ENCODE results near the gene CDC42BPB. TPM values are rescaled to one million over a fixed set of nuclear protein-coding genes. Genes with fewer than 3 reads are reported as not detected.

Gene CDC42BPB
- polyA plus RNA-seq, 1 donor (not counting 4 experiments of a cell fraction or from before 2014, with no cell fraction given), result 41.3 TPM

GRCh38 chr14:103057028-103057371 lies 349 bp downstream of the CDC42BPB start:
- peaks cover 5% of the 10 kb centered on the region for H4K20me1 ChIP-seq (ENCODE audit: control insufficient read depth, extremely low read depth, insufficient read depth, low read length)
- FAIRE-seq, result no peak
- no peak for TF ChIP-seq EZH2 (IDR thresholded peaks at IDR 0.05; ENCODE audit: low read length)
- TF ChIP-seq CTCF (optimal IDR thresholded peaks at IDR 0.05 in 1 of 3, IDR thresholded peaks at IDR 0.05 in 1 of 3, conservative IDR thresholded peaks at IDR 0.05 in 1 of 3; ENCODE audit: extremely low read depth in 1 of 3, insufficient read depth in 2 of 3, low read length in 3 of 3), result no peak
- H3K36me3 ChIP-seq (ENCODE audit: control insufficient read depth in 2 of 2, extremely low read depth in 1 of 2, insufficient read depth in 2 of 2, low read length in 2 of 2), result peaks cover 1 to 13% of the 10 kb centered on the region in 2 experiments
- H3K79me2 ChIP-seq (ENCODE audit: control insufficient read depth, insufficient read depth, low read length), result peaks cover 50% of the 10 kb centered on the region
- H3K4me1 ChIP-seq (ENCODE audit: control insufficient read depth, extremely low read depth, insufficient read depth, low read length), result peaks cover 15% of the 10 kb centered on the region
- H2AFZ ChIP-seq (ENCODE audit: control insufficient read depth, low read length), result peak overlapping the region; percentile 51
- no peaks in the 10 kb centered on the region for H3K27me3 ChIP-seq (ENCODE audit: control insufficient read depth, extremely low read depth, insufficient read depth, low read length)
- no peaks in the 10 kb centered on the region for H3K9me3 ChIP-seq (ENCODE audit: control insufficient read depth, low read depth, low read length)
- H3K4me2 ChIP-seq (ENCODE audit: control insufficient read depth, extremely low read depth, insufficient read depth, low read depth, low read length), result no peak overlapping the region
- H3K4me3 ChIP-seq (ENCODE audit: control insufficient read depth in 2 of 3, extremely low read depth in 1 of 3, insufficient read depth in 2 of 3, low read depth in 1 of 3, low read length in 3 of 3), result peak overlapping the region; percentile 80 to 92 (median 84)
- peak overlapping the region; percentile 60 for H3K27ac ChIP-seq (ENCODE audit: control insufficient read depth, insufficient read depth, low read length)
- dilution Hi-C loops (cut with MboI; ENCODE audit: extremely low pct_ligation_motif_present, low sequenced_read_pairs), result no loop called here
- H3K9ac ChIP-seq (ENCODE audit: control insufficient read depth, extremely low read depth, insufficient read depth, low read length), result peak overlapping the region; percentile 83
- H3K9me1 ChIP-seq (ENCODE audit: control insufficient read depth, extremely low read depth, insufficient read depth, low read length), result peaks cover 3% of the 10 kb centered on the region
- DNase-seq (ENCODE audit: low read depth, low spot score), result no peak

GRCh38 chr14:103056322-103057027 lies 874 bp downstream of the CDC42BPB start:
- Histone ChIP-seq H3K4me3 (ENCODE audit: control insufficient read depth in 2 of 3, extremely low read depth in 1 of 3, insufficient read depth in 2 of 3, low read depth in 1 of 3, low read length in 3 of 3) (peak overlapping the region; percentile 80 to 92 (median 84)), H3K27ac (ENCODE audit: control insufficient read depth, insufficient read depth, low read length) (peak overlapping the region; percentile 60), H3K27me3 (ENCODE audit: control insufficient read depth, extremely low read depth, insufficient read depth, low read length) (no peaks in the 10 kb centered on the region), H3K9me1 (ENCODE audit: control insufficient read depth, extremely low read depth, insufficient read depth, low read length) (peaks cover 3% of the 10 kb centered on the region), H3K4me1 (ENCODE audit: control insufficient read depth, extremely low read depth, insufficient read depth, low read length) (peaks cover 15% of the 10 kb centered on the region), H4K20me1 (ENCODE audit: control insufficient read depth, extremely low read depth, insufficient read depth, low read length) (peaks cover 5% of the 10 kb centered on the region), H3K36me3 (ENCODE audit: control insufficient read depth in 2 of 2, extremely low read depth in 1 of 2, insufficient read depth in 2 of 2, low read length in 2 of 2) (peaks cover 1 to 13% of the 10 kb centered on the region in 2 experiments), H2AFZ (ENCODE audit: control insufficient read depth, low read length) (peak overlapping the region; percentile 53), H3K9me3 (ENCODE audit: control insufficient read depth, low read depth, low read length) (no peaks in the 10 kb centered on the region), H3K4me2 (ENCODE audit: control insufficient read depth, extremely low read depth, insufficient read depth, low read depth, low read length) (peak overlapping the region; percentile 86), H3K79me2 (ENCODE audit: control insufficient read depth, insufficient read depth, low read length) (peaks cover 55% of the 10 kb centered on the region), H3K9ac (ENCODE audit: control insufficient read depth, extremely low read depth, insufficient read depth, low read length) (peak overlapping the region; percentile 83)
- dilution Hi-C loops (cut with MboI; ENCODE audit: extremely low pct_ligation_motif_present, low sequenced_read_pairs), result no loop called here
- TF ChIP-seq CTCF (optimal IDR thresholded peaks at IDR 0.05 in 1 of 3, IDR thresholded peaks at IDR 0.05 in 1 of 3, conservative IDR thresholded peaks at IDR 0.05 in 1 of 3; ENCODE audit: extremely low read depth in 1 of 3, insufficient read depth in 2 of 3, low read length in 3 of 3) (no peak), EZH2 (IDR thresholded peaks at IDR 0.05; ENCODE audit: low read length) (no peak)
- no peak for DNase-seq (ENCODE audit: low read depth, low spot score)
- no peak for FAIRE-seq
